Body of pancreas (tissue), 4 donors: ENCODE results near the gene MROH8. TPM values are rescaled to one million over a fixed set of nuclear protein-coding genes. Genes with fewer than 3 reads are reported as not detected.

ENCODE experiments used
- ATAC-seq: fragments of 150-250 bp; one replicate; pipeline ENCODE4 v1.9.1; 2016
- DNase-seq, 4 donors: peaks; one replicate each; pipeline ENCODE4 v3.0.0-alpha.2; 2019
- H3K27ac ChIP-seq, 4 donors: fragments of 200-600 bp; sonication (generic); 1 replicate in 3 of 4; 2 replicates in 1 of 4; pipeline versions ENCODE4 v1.5.1 to v1.6.1; 2016 to 2019; ENCODE audit warnings: mild to moderate bottlenecking in 1 of 4, mixed read lengths in 1 of 4, moderate library complexity in 1 of 4
- H3K27me3 ChIP-seq, 2 donors: fragments of 200-600 bp; sonication (generic); one replicate each; pipeline ENCODE4 v1.6.0; 2016; ENCODE audit warnings: mild to moderate bottlenecking in 1 of 2
- H3K36me3 ChIP-seq, 2 donors: fragments of 200-600 bp; sonication (generic); replicated peaks in 1 of 2; 2 replicates each; pipeline ENCODE4 v1.5.1; 2016; ENCODE audit warnings: low read depth in 2 of 2; ENCODE audit not compliant: insufficient read depth in 1 of 2
- H3K4me1 ChIP-seq: fragments of 200-600 bp; sonication (generic); one replicate; pipeline ENCODE4 v1.6.0; 2016
- H3K4me3 ChIP-seq, 2 donors: fragments of 200-600 bp; sonication (generic); 1 replicate in 1 of 2; 2 replicates in 1 of 2; pipeline ENCODE4 v1.5.1; 2016 to 2019
- H3K9me3 ChIP-seq, 3 donors: fragments of 200-600 bp; sonication (generic); 1 replicate in 2 of 3; 2 replicates in 1 of 3; pipeline ENCODE4 v1.5.1; 2016
- CTCF ChIP-seq, 7 experiments: fragments of 450-650 bp in 4 of 7; fragments of 200-600 bp in 3 of 7; sonication (generic) in 3 of 7; IDR thresholded peaks; one replicate each; pipeline ENCODE4 v1.5.1; 2016 to 2019; ENCODE audit warnings: antibody characterized with exemption in 7 of 7
- POLR2A ChIP-seq, 3 donors: fragments of 450-650 bp; IDR thresholded peaks; one replicate each; pipeline ENCODE4 v1.6.1; 2016; ENCODE audit warnings: antibody characterized with exemption in 3 of 3, mild to moderate bottlenecking in 2 of 3
- WGBS, 2 donors: methylation state at CpG; one replicate each; pipeline ENCODE4 v1.1.5; 2017; 5-methylcytosine and 5-hydroxymethylcytosine counted together
- intact Hi-C: fragments of 100-400 bp; cut with DNase I; formaldehyde crosslinking; loops from one replicate; pipeline ENCODE4 v1.15.1; 2023
- total RNA-seq, 2 donors: library from RNA; depleted of rRNA; stranded (reverse); fragments of >200 nt; gene quantifications; one replicate each; pipeline ENCODE4 v1.1.0, GENCODE V29; 2016

MROH8 gene
- 10 to 100 TPM in 1 of 2 donors, under 1 TPM in 1; 0.78 to 13.5 TPM for total RNA-seq

GRCh38 chr20:37178839-37179682 is at the start of gene MROH8, which contains the start of gene RPN2:
TSS of gene MROH8 (minus strand) at chr20:37179548.
TSS of gene RPN2 (plus strand) at chr20:37179330. CDS start at chr20:37179357, 27 bp downstream.
- intact Hi-C loops: no loop called here
- peak within 1 kb of the TSS; percentile 98 to 99 (median 99) for H3K27ac ChIP-seq
- H3K36me3 ChIP-seq: no peaks in the 10 kb centered on the region
- H3K9me3 ChIP-seq: no peaks in the 10 kb centered on the region
- peak within 1 kb of the TSS; percentile 86 to 96 for H3K4me3 ChIP-seq
- peak; percentile 98 to 99 (median 98) for DNase-seq
- no peaks in the 10 kb centered on the region for H3K27me3 ChIP-seq
- TF ChIP-seq CTCF (IDR thresholded peaks at IDR 0.05) (peak in 1 of 7 experiments; percentile 3), POLR2A (IDR thresholded peaks at IDR 0.05) (peak; percentile 74 to 79 (median 74))
- peak; percentile 96 for ATAC-seq
- peaks cover 40% of the 10 kb centered on the region for H3K4me1 ChIP-seq
- 0% methylated on average over 3 to 69 of the region's 80 CpGs for WGBS, 2 donors

GRCh38 chr20:37228656-37229055 is 49.3 kb upstream of the MROH8 start:
- Histone ChIP-seq H3K27ac (no peak overlapping the region), H3K27me3 (no peaks in the 10 kb centered on the region), H3K4me3 (no peak overlapping the region), H3K36me3 (peaks cover 45 to 78% of the 10 kb centered on the region in 2 donors), H3K9me3 (no peaks in the 10 kb centered on the region), H3K4me1 (no peaks in the 10 kb centered on the region)
- WGBS, 2 donors: 82 to 85% methylated on average over 5 of the region's 5 CpGs
- DNase-seq (no peak), ATAC-seq (no peak)
- TF ChIP-seq POLR2A (IDR thresholded peaks at IDR 0.05) (no peak), CTCF (IDR thresholded peaks at IDR 0.05) (no peak)
- intact Hi-C loops: no loop called here

GRCh38 chr20:37228082-37228481 is 48.7 kb upstream of the MROH8 start:
- DNase-seq: peak in 1 of 4 donors; percentile 8
- Histone ChIP-seq H3K36me3 (peaks cover 45 to 73% of the 10 kb centered on the region in 2 donors), H3K27ac (no peak overlapping the region), H3K4me3 (no peak overlapping the region), H3K9me3 (no peaks in the 10 kb centered on the region), H3K27me3 (no peaks in the 10 kb centered on the region), H3K4me1 (peaks cover under 1% of the 10 kb centered on the region)
- WGBS, 2 donors: 84 to 87% methylated on average over 6 of the region's 6 CpGs
- intact Hi-C loops: no loop called here
- ATAC-seq: no peak
- no peak for TF ChIP-seq CTCF (IDR thresholded peaks at IDR 0.05)
- TF ChIP-seq POLR2A (IDR thresholded peaks at IDR 0.05): no peak

GRCh38 chr20:37226889-37227288 is 47.5 kb upstream of the MROH8 start:
- H3K4me3 ChIP-seq: no peak overlapping the region
- peaks cover 45 to 63% of the 10 kb centered on the region in 2 donors for H3K36me3 ChIP-seq
- DNase-seq: peak; percentile 25 to 62 (median 40)
- H3K27ac ChIP-seq: no peak overlapping the region
- H3K27me3 ChIP-seq: no peaks in the 10 kb centered on the region
- WGBS, 2 donors: 68 to 91% methylated on average over 3 of the region's 3 CpGs
- ATAC-seq: no peak
- TF ChIP-seq CTCF (IDR thresholded peaks at IDR 0.05) (no peak), POLR2A (IDR thresholded peaks at IDR 0.05) (no peak)
- intact Hi-C loops: no loop called here
- peaks cover 13% of the 10 kb centered on the region for H3K4me1 ChIP-seq
- no peaks in the 10 kb centered on the region for H3K9me3 ChIP-seq
